Measurements from ENCODE around the gene DNAJB8. TPM values are rescaled to one million over a fixed set of nuclear protein-coding genes. Genes with fewer than 3 reads are reported as not detected.

Gene DNAJB8
- total RNA-seq, 1 experiment from 2014 or later = not detected

DNA sequence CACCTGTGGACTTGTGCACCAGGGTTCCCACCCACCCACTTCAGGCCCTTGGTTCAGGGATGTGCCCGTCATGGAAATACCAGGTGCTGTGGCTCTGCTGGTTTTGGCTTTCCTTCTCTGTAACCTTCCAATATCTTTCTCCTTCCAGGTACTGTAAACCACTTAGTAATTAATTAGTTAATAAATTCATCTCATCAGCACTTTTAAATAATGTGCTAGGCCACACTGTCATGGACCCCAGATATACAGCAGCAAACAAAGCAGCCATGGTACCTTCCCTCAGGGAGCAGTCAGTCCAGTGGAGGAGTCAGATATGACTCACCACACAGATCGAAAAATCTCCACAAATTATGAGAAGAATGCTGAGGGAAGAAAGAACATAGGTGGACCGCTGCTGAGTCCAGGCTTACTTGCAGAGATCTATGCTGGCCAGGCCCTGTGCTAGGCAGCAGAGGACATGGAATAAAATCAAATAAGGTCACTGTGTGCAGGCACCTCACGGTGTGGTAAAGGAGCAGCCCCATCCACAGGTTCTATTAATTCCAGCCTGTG, 33.1 kb upstream of the DNAJB8 start:
- CTCF ChIA-PET = no interaction called here
- H3K4me3 ChIP-seq (ENCODE audit: low read depth, low read length, poor library complexity, severe bottlenecking) = no peak overlapping the region
- no peaks in the 10 kb centered on the region for H3K9me3 ChIP-seq (ENCODE audit: low read depth, low read length, poor library complexity, severe bottlenecking)
- no peak overlapping the region for H3K27ac ChIP-seq (ENCODE audit: low read depth, low read length, poor library complexity, severe bottlenecking)
- TF ChIP-seq EZH2 (IDR thresholded peaks at IDR 0.05; ENCODE audit: borderline replicate concordance, low read depth, low read length, poor library complexity, severe bottlenecking) (no peak), CTCF (conservative IDR thresholded peaks at IDR 0.05; ENCODE audit: low read depth, low read length) (no peak)
- H3K36me3 ChIP-seq (ENCODE audit: insufficient read depth, low read length, poor library complexity, severe bottlenecking) = no peaks in the 10 kb centered on the region
- no TSS peak for BruUV-seq (replicated peaks)
- DNase-seq (ENCODE audit: low spot score) = no peak
- POLR2A ChIA-PET (ENCODE audit: low non-redundant PET) = no interaction called here
- intact Hi-C loops (cut with micrococcal nuclease; ENCODE audit: unreplicated experiment) = loop anchor here (2.0 to 5.0 kb wide), 3 partner anchors 73 to 422 kb away; no protein-coding TSS in a partner anchor
- no peaks in the 10 kb centered on the region for H3K27me3 ChIP-seq (replicated peaks; ENCODE audit: insufficient read depth, low read depth, low read length, poor library complexity)
- no peaks in the 10 kb centered on the region for H3K4me1 ChIP-seq (ENCODE audit: insufficient read depth, low read length, poor library complexity, severe bottlenecking)

DNA sequence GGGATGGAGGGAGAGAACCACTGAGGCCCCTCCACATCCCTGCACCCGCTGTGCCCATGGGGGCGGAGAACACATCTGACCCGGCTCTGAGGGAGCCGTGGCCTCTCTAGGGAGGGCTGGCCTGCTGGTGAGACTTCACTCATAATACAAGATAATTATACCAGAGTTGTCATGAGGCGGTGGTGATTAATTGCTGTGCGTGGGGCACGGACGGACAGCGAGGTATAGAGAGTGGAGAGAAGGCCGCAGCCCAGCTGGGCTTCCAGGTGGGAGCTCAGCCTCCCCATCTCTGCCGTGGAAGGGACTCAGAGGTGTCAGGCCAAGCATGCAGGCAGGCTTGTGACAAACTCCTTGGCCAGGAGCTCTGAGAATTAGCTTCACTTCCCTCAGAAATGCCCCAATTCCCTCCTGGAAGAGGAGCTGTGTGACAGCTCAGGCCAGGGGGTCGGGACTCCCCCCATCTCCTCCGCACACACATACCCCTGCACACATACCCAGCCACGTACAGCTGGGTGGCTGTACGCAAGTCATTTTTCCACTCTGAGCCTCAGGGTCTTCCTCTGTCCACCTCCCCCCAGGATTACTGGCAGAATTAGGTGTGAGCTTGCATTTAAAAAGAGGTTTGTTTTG, 32.3 kb upstream of the DNAJB8 start:
- no peaks in the 10 kb centered on the region for H3K36me3 ChIP-seq (ENCODE audit: insufficient read depth, low read length, poor library complexity, severe bottlenecking)
- ChIA-PET POLR2A (ENCODE audit: low non-redundant PET) (no interaction called here), CTCF (no interaction called here)
- no TSS peak for BruUV-seq (replicated peaks)
- no peak for DNase-seq (ENCODE audit: low spot score)
- no peak overlapping the region for H3K27ac ChIP-seq (ENCODE audit: low read depth, low read length, poor library complexity, severe bottlenecking)
- intact Hi-C loops (cut with micrococcal nuclease; ENCODE audit: unreplicated experiment) = loop anchor here (5.0 kb wide), 1 partner anchor 422 kb away; no protein-coding TSS in a partner anchor
- TF ChIP-seq EZH2 (IDR thresholded peaks at IDR 0.05; ENCODE audit: borderline replicate concordance, low read depth, low read length, poor library complexity, severe bottlenecking) (no peak), CTCF (conservative IDR thresholded peaks at IDR 0.05; ENCODE audit: low read depth, low read length) (no peak)
- H3K27me3 ChIP-seq (replicated peaks; ENCODE audit: insufficient read depth, low read depth, low read length, poor library complexity) = no peaks in the 10 kb centered on the region
- no peaks in the 10 kb centered on the region for H3K9me3 ChIP-seq (ENCODE audit: low read depth, low read length, poor library complexity, severe bottlenecking)
- H3K4me3 ChIP-seq (ENCODE audit: low read depth, low read length, poor library complexity, severe bottlenecking) = no peak overlapping the region
- no peaks in the 10 kb centered on the region for H3K4me1 ChIP-seq (ENCODE audit: insufficient read depth, low read length, poor library complexity, severe bottlenecking)

- Histone ChIP-seq H3K27me3 (replicated peaks; ENCODE audit: insufficient read depth, low read depth, low read length, poor library complexity) (no peaks in the 10 kb centered on the region), H3K36me3 (ENCODE audit: insufficient read depth, low read length, poor library complexity, severe bottlenecking) (no peaks in the 10 kb centered on the region), H3K4me1 (ENCODE audit: insufficient read depth, low read length, poor library complexity, severe bottlenecking) (no peaks in the 10 kb centered on the region), H3K9me3 (ENCODE audit: low read depth, low read length, poor library complexity, severe bottlenecking) (no peaks in the 10 kb centered on the region), H3K4me3 (ENCODE audit: low read depth, low read length, poor library complexity, severe bottlenecking) (peak overlapping the region; percentile 52), H3K27ac (ENCODE audit: low read depth, low read length, poor library complexity, severe bottlenecking) (no peak overlapping the region)
- CTCF ChIA-PET = interaction anchor here (1.0 kb wide), 1 partner anchor 9 kb away, joined by 3 read pairs; no protein-coding TSS in a partner anchor
- BruUV-seq (replicated peaks) = no TSS peak
- no peak for DNase-seq (ENCODE audit: low spot score)
- POLR2A ChIA-PET (ENCODE audit: low non-redundant PET) = no interaction called here
- intact Hi-C loops (cut with micrococcal nuclease; ENCODE audit: unreplicated experiment) = loop anchor here (5.0 kb wide), 1 partner anchor 421 kb away; no protein-coding TSS in a partner anchor
- 0 out of 2 replicates have a peak, but pooled peaks have one; percentile 2 for TF ChIP-seq CTCF (conservative IDR thresholded peaks at IDR 0.05; ENCODE audit: low read depth, low read length)
- no peak for TF ChIP-seq EZH2 (IDR thresholded peaks at IDR 0.05; ENCODE audit: borderline replicate concordance, low read depth, low read length, poor library complexity, severe bottlenecking)
Observed at GRCh38 chr3:128498127-128498626, 31.5 kb upstream of the DNAJB8 start.

Measured in A673 (cell line).